K562 (cell line): ENCODE data around the gene CRY2. TPM values are rescaled to one million over a fixed set of nuclear protein-coding genes. Genes with fewer than 3 reads are reported as not detected.

ENCODE experiments used
- CEBPG ChIP-seq, 3 experiments: fragments of 200-800 bp in 1 of 3; sonication (Bioruptor generic) in 1 of 3; sonication (generic) in 1 of 3; formaldehyde crosslinking in 1 of 3; IDR thresholded peaks in 2 of 3; conservative IDR thresholded peaks in 1 of 3; 2 replicates each; pipeline versions ENCODE4 v1.6.1 to v1.8.0; 2016 to 2022; ENCODE audit warnings: missing compliant biosample characterization in 2 of 3, missing genetic modification characterization in 2 of 3, mild to moderate bottlenecking in 1 of 3, missing genetic modification reagents in 1 of 3
- EP300 ChIP-seq: IDR thresholded peaks from 2 replicates; pipeline ENCODE4 v1.6.1; 2012; ENCODE audit warnings: low read length, improper control_type of control experiment
- GATA2 ChIP-seq: sonication (generic); formaldehyde crosslinking; IDR thresholded peaks from 2 replicates; pipeline ENCODE4 v1.4.0; 2020; ENCODE audit warnings: mild to moderate bottlenecking, missing genetic modification reagents
- MAZ ChIP-seq, 2 experiments: fragments of 450-650 bp in 1 of 2; sonication (generic) in 1 of 2; formaldehyde crosslinking; IDR thresholded peaks in 1 of 2; conservative IDR thresholded peaks in 1 of 2; 2 replicates each; pipeline versions ENCODE4 v1.4.0 to v1.5.0; 2020; ENCODE audit warnings: mild to moderate bottlenecking in 1 of 2, missing genetic modification reagents in 1 of 2
- NFIC ChIP-seq: fragments of 450-650 bp; IDR thresholded peaks from 2 replicates; pipeline ENCODE4 v1.6.1; 2017; ENCODE audit warnings: mild to moderate bottlenecking, inconsistent platforms
- PHB2 ChIP-seq: fragments of 450-650 bp; IDR thresholded peaks from 2 replicates; pipeline ENCODE4 v1.6.1; 2017; ENCODE audit warnings: low read depth
- SMAD4 ChIP-seq: fragments of 250-450 bp; sonication (Bioruptor Pico); conservative IDR thresholded peaks from 2 replicates; pipeline ENCODE4 v1.8.0; 2021; ENCODE audit warnings: inconsistent platforms, mild to moderate bottlenecking, moderate library complexity
- SMARCA4 ChIP-seq: fragments of 450-650 bp; IDR thresholded peaks from 2 replicates; pipeline ENCODE4 v1.6.1; 2016
- TCF7 ChIP-seq: sonication (generic); IDR thresholded peaks from 2 replicates; pipeline ENCODE4 v1.6.1; 2016; ENCODE audit warnings: antibody characterized with exemption, borderline replicate concordance
- TRIM24 ChIP-seq, 2 experiments: fragments of 450-650 bp; IDR thresholded peaks; 2 replicates each; pipeline ENCODE4 v1.6.1; 2016
- ZKSCAN8 ChIP-seq: fragments of 200-800 bp; sonication (Bioruptor generic); IDR thresholded peaks from 2 replicates; pipeline ENCODE4 v1.6.1; 2016; ENCODE audit warnings: missing genetic modification characterization, missing compliant biosample characterization
- polyA plus RNA-seq, 8 experiments: library from polyadenylated mRNA; depleted of rRNA in 4 of 8; stranded (reverse) in 5 of 8; unstranded in 3 of 8; fragments of >200 nt; fragmentation: Nextera tagmentation in 2 of 8; fragmentation: Illumina TruSeq in 1 of 8; extraction: Ambion mirVana in 2 of 8; extraction: Trizol in 1 of 8; gene quantifications; 2 replicates each; pipeline versions ENCODE4 v1.2.1 to v1.2.3, GENCODE V29; 2011 to 2014; ENCODE audit warnings: inconsistent platforms in 1 of 8, missing spikeins in 1 of 8
- total RNA-seq, 7 experiments: library from RNA; depleted of rRNA in 6 of 7; stranded (reverse); fragments of >200 nt in 6 of 7; fragmentation: Illumina TruSeq in 2 of 7; extraction: Trizol in 2 of 7; gene quantifications; 2 replicates each; pipeline versions ENCODE4 v1.2.1 to v1.2.3, GENCODE V29; 2011 to 2021; ENCODE audit warnings: low replicate concordance in 1 of 7
- TF ChIP-seq, protein P1 (sequence below), 2 experiments: fragments of 450-650 bp; IDR thresholded peaks; 2 replicates each; pipeline ENCODE4 v1.6.1; 2016; ENCODE audit warnings: mild to moderate bottlenecking in 2 of 2, borderline replicate concordance in 1 of 2, low read depth in 1 of 2, moderate library complexity in 1 of 2
- TF ChIP-seq, protein P2 (sequence below), 3 experiments: fragments of 200-800 bp in 1 of 3; fragments of 250-450 bp in 1 of 3; fragments of 450-650 bp in 1 of 3; sonication (Bioruptor Pico) in 1 of 3; sonication (Bioruptor generic) in 1 of 3; formaldehyde crosslinking in 1 of 3; IDR thresholded peaks; 2 replicates each; pipeline versions ENCODE4 v1.6.1 to v1.8.0; 2016 to 2022; ENCODE audit warnings: mild to moderate bottlenecking in 2 of 3, missing genetic modification characterization in 2 of 3, missing compliant biosample characterization in 1 of 3, moderate library complexity in 1 of 3
- TF ChIP-seq, protein P3 (sequence below), 2 experiments: fragments of 450-650 bp; conservative IDR thresholded peaks; 2 replicates each; pipeline ENCODE4 v1.6.1; 2017; ENCODE audit warnings: mild to moderate bottlenecking in 2 of 2, moderate library complexity in 2 of 2

CRY2 gene
- total and polyA plus RNA-seq, 9 of the 15 experiments (the other 6 are each of a cell fraction or from before 2014, with no cell fraction given): 2.3 to 23.9 (median 14.8) TPM

DNA sequence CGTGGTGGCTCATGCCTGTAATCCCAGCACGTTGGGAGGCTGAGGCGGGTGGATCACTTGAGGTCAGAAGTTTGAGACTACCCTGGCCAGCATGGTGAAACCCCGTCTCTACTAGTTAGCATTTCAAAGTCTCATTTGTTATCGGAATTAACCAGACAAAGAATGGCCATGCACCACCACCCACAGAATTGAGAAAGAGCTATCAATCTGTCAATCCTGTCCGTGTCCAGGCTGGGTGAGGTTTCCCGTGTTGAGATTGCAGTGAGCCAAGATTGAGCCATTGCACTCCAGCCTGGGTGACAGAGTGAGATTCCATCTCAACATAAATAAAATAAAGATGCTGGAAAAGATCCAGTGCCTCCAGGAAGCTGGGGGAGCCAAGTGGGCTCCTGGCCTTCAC lies 20.8 kb upstream of the CRY2 start (continued):
- TF ChIP-seq, protein P1, sequence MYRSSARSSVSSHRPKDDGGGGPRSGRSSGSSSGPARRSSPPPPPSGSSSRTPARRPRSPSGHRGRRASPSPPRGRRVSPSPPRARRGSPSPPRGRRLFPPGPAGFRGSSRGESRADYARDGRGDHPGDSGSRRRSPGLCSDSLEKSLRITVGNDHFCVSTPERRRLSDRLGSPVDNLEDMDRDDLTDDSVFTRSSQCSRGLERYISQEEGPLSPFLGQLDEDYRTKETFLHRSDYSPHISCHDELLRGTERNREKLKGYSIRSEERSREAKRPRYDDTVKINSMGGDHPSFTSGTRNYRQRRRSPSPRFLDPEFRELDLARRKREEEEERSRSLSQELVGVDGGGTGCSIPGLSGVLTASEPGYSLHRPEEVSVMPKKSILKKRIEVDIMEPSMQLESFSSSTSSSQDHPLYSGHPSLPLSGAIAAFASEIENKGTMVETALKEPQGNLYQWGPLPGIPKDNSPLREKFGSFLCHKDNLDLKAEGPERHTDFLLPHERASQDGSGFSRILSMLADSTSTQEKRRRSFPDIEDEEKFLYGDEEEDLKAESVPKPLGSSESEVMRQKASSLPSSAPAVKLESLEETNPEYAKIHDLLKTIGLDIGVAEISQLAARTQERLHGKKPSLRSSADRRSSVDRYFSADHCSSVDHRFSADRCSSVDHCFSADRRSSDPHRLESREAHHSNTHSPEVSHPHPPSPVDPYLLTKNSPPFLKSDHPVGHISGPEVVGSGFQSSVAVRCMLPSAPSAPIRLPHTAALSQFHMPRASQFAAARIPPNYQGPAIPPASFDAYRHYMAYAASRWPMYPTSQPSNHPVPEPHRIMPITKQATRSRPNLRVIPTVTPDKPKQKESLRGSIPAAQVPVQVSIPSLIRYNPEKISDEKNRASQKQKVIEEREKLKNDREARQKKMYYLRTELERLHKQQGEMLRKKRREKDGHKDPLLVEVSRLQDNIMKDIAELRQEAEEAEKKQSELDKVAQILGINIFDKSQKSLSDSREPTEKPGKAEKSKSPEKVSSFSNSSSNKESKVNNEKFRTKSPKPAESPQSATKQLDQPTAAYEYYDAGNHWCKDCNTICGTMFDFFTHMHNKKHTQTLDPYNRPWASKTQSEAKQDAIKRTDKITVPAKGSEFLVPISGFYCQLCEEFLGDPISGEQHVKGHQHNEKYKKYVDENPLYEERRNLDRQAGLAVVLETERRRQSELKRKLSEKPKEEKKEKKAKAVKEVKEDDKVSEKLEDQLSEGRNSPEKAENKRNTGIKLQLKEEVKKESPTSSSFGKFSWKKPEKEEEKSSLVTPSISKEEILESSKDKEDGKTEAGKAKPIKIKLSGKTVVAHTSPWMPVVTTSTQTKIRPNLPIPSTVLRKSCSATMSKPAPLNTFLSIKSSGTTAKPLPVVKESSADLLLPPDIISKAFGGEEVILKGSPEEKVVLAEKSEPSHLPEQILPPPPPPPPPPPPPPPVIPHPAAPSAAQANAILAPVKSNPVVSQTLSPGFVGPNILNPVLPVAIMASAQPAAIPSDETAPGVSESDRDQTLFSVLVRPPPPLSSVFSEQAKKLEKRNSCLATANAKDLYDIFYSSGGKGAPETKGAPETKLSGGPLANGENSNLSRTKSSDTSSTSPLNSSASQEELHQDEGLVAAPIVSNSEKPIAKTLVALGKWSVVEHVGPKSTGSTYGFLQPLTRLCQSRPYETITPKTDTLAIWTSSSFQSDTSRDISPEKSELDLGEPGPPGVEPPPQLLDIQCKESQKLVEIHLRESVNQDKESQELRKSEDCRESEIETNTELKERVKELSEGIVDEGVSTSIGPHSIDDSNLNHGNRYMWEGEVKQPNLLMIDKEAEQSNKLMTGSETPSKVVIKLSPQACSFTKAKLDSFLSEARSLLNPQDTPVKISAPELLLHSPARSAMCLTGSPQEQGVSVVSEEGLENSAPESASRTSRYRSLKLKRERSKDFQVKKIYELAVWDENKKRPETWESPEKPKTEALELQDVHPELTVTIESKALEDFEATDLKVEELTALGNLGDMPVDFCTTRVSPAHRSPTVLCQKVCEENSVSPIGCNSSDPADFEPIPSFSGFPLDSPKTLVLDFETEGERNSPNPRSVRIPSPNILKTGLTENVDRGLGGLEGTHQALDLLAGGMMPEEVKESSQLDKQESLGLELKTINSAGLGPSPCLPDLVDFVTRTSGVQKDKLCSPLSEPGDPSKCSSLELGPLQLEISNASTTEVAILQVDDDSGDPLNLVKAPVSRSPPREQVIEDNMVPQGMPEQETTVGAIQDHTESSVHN (IDR thresholded peaks at IDR 0.05; ENCODE audit: borderline replicate concordance in 1 of 2, low read depth in 1 of 2): peak in 1 of 2 experiments; percentile 57; a peak in 1 of 4 replicates
- TF ChIP-seq TCF7 (peak; percentile 81; the same call in 1 of the 2 replicates), EP300 (peak; percentile 89), SMAD4 (peak; percentile 99), TRIM24 (IDR thresholded peaks at IDR 0.05) (peak; percentile 80 to 84), SMARCA4 (peak; percentile 93), ZKSCAN8 (peak; percentile 61; the same call in 1 of the 2 replicates), MAZ (CRISPR knock-in tag; conservative IDR thresholded peaks at IDR 0.05 in 1 of 2, IDR thresholded peaks at IDR 0.05 in 1 of 2) (peak in 1 of 2 experiments; percentile 65; a peak in 2 of 4 replicates), GATA2 (peak; percentile 88), CEBPG (CRISPR knock-in tag; IDR thresholded peaks at IDR 0.05) (peak; percentile 72), CEBPG (tag; conservative IDR thresholded peaks at IDR 0.05 in 1 of 2, IDR thresholded peaks at IDR 0.05 in 1 of 2) (peak; percentile 80 to 93), PHB2 (peak; percentile 64; the same call in 1 of the 2 replicates), NFIC (peak; percentile 87)
- TF ChIP-seq, protein P2, sequence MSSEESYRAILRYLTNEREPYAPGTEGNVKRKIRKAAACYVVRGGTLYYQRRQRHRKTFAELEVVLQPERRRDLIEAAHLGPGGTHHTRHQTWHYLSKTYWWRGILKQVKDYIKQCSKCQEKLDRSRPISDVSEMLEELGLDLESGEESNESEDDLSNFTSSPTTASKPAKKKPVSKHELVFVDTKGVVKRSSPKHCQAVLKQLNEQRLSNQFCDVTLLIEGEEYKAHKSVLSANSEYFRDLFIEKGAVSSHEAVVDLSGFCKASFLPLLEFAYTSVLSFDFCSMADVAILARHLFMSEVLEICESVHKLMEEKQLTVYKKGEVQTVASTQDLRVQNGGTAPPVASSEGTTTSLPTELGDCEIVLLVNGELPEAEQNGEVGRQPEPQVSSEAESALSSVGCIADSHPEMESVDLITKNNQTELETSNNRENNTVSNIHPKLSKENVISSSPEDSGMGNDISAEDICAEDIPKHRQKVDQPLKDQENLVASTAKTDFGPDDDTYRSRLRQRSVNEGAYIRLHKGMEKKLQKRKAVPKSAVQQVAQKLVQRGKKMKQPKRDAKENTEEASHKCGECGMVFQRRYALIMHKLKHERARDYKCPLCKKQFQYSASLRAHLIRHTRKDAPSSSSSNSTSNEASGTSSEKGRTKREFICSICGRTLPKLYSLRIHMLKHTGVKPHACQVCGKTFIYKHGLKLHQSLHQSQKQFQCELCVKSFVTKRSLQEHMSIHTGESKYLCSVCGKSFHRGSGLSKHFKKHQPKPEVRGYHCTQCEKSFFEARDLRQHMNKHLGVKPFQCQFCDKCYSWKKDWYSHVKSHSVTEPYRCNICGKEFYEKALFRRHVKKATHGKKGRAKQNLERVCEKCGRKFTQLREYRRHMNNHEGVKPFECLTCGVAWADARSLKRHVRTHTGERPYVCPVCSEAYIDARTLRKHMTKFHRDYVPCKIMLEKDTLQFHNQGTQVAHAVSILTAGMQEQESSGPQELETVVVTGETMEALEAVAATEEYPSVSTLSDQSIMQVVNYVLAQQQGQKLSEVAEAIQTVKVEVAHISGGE (CRISPR knock-in tag; IDR thresholded peaks at IDR 0.05): 0 out of 6 replicates have a peak, but pooled peaks of 1 of the 3 experiments have one; percentile 38
- TF ChIP-seq, protein P3, sequence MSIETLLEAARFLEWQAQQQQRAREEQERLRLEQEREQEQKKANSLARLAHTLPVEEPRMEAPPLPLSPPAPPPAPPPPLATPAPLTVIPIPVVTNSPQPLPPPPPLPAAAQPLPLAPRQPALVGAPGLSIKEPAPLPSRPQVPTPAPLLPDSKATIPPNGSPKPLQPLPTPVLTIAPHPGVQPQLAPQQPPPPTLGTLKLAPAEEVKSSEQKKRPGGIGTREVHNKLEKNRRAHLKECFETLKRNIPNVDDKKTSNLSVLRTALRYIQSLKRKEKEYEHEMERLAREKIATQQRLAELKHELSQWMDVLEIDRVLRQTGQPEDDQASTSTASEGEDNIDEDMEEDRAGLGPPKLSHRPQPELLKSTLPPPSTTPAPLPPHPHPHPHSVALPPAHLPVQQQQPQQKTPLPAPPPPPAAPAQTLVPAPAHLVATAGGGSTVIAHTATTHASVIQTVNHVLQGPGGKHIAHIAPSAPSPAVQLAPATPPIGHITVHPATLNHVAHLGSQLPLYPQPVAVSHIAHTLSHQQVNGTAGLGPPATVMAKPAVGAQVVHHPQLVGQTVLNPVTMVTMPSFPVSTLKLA (conservative IDR thresholded peaks at IDR 0.05): peak in 1 of 2 experiments; percentile 82; a peak in 2 of 4 replicates
